Progenitor cell of endocrine pancreas (in vitro differentiated cells): ENCODE data around the gene SDCBP2. TPM values are rescaled to one million over a fixed set of nuclear protein-coding genes. Genes with fewer than 3 reads are reported as not detected.

Source experiments
- DNase-seq: peaks from one replicate; pipeline ENCODE4 v3.0.0; 2021; ENCODE audit warnings: low spot score; ENCODE audit not compliant: unreplicated experiment
- H3K27ac Mint-ChIP-seq: 2 replicates; pipeline ENCODE4 v1.8.0; 2021; ENCODE audit warnings: mild to moderate bottlenecking, moderate library complexity, mixed read lengths
- H3K27me3 Mint-ChIP-seq: 2 replicates; pipeline ENCODE4 v1.8.0; 2021; ENCODE audit warnings: mixed read lengths
- H3K36me3 Mint-ChIP-seq: 2 replicates; pipeline ENCODE4 v1.8.0; 2022; ENCODE audit warnings: mixed read lengths; ENCODE audit not compliant: insufficient read depth
- H3K4me1 Mint-ChIP-seq: 2 replicates; pipeline ENCODE4 v1.8.0; 2021; ENCODE audit warnings: low read depth, mixed read lengths
- H3K4me3 Mint-ChIP-seq: 2 replicates; pipeline ENCODE4 v1.8.0; 2021; ENCODE audit warnings: low read depth, mild to moderate bottlenecking, moderate library complexity, mixed read lengths
- H3K9me3 Mint-ChIP-seq: 2 replicates; pipeline ENCODE4 v1.8.0; 2021; ENCODE audit warnings: low read depth, mixed read lengths
- CTCF ChIP-seq: fragments of 200-600 bp; sonication (generic); IDR thresholded peaks from one replicate; pipeline ENCODE4 v1.5.0; 2021; ENCODE audit warnings: antibody characterized with exemption, mild to moderate bottlenecking; ENCODE audit not compliant: unreplicated experiment
- total RNA-seq: library from RNA; stranded (reverse); gene quantifications from 2 replicates; pipeline ENCODE4 v1.2.1, GENCODE V29; 2021

The SDCBP2 gene
- total RNA-seq, 1 donor from 2014 or later = 2.0 TPM

GRCh38 chr20:1297486-1297885 is 31.5 kb downstream of the SDCBP2 start:
- no peaks in the 10 kb centered on the region for H3K36me3 Mint-ChIP-seq
- no peak overlapping the region for H3K27ac Mint-ChIP-seq
- H3K4me3 Mint-ChIP-seq = no peak overlapping the region
- no peaks in the 10 kb centered on the region for H3K9me3 Mint-ChIP-seq
- DNase-seq = no peak
- TF ChIP-seq CTCF = no peak
- H3K4me1 Mint-ChIP-seq = no peaks in the 10 kb centered on the region
- H3K27me3 Mint-ChIP-seq = no peaks in the 10 kb centered on the region

DNA sequence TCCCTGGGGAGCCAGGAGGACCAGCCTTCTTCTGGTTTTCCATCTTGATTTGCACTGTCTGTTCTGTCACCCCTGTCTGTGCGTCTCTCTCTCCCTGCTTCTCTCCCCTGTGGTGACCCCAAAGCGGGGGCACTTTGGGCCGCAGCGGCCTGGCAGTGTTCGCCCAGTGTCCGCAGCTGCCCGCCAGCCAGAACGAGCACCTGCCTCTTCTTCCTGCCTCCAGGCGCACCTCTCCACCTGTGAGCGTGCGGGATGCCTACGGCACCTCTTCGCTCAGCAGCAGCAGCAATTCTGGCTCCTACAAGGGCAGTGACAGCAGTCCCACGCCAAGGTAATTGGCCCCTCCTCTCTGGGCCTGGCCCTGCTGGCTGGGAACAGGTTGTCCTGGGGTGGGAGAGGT is 32.0 kb downstream of the SDCBP2 start:
- H3K36me3 Mint-ChIP-seq = no peaks in the 10 kb centered on the region
- no peak overlapping the region for H3K4me3 Mint-ChIP-seq
- peaks cover 2% of the 10 kb centered on the region for H3K27me3 Mint-ChIP-seq
- H3K4me1 Mint-ChIP-seq = no peaks in the 10 kb centered on the region
- no peak for DNase-seq
- H3K9me3 Mint-ChIP-seq = no peaks in the 10 kb centered on the region
- no peak overlapping the region for H3K27ac Mint-ChIP-seq
- no peak for TF ChIP-seq CTCF

GRCh38 chr20:1296117-1296610 is 32.8 kb downstream of the SDCBP2 start:
- Mint-ChIP-seq H3K27me3 (peaks cover 3% of the 10 kb centered on the region), H3K4me1 (no peaks in the 10 kb centered on the region)

GRCh38 chr20:1295276-1295930 is 33.5 kb downstream of the SDCBP2 start:
- no peak for TF ChIP-seq CTCF
- peaks cover 3% of the 10 kb centered on the region for H3K27me3 Mint-ChIP-seq
- no peaks in the 10 kb centered on the region for H3K36me3 Mint-ChIP-seq
- no peak for DNase-seq
- H3K4me1 Mint-ChIP-seq = no peaks in the 10 kb centered on the region
- H3K4me3 Mint-ChIP-seq = no peak overlapping the region
- H3K27ac Mint-ChIP-seq = peak overlapping the region; percentile 45
- H3K9me3 Mint-ChIP-seq = no peaks in the 10 kb centered on the region

More at GRCh38 chr20:1296117-1296610, 32.8 kb downstream of the SDCBP2 start:
- H3K36me3 Mint-ChIP-seq = no peaks in the 10 kb centered on the region
- no peaks in the 10 kb centered on the region for H3K9me3 Mint-ChIP-seq
- TF ChIP-seq CTCF = no peak
- no peak overlapping the region for H3K27ac Mint-ChIP-seq
- no peak for DNase-seq
- no peak overlapping the region for H3K4me3 Mint-ChIP-seq

- Mint-ChIP-seq H3K27me3 (peaks cover 3% of the 10 kb centered on the region), H3K4me3 (no peak overlapping the region), H3K36me3 (no peaks in the 10 kb centered on the region), H3K4me1 (no peaks in the 10 kb centered on the region), H3K9me3 (no peaks in the 10 kb centered on the region), H3K27ac (no peak overlapping the region)
- no peak for TF ChIP-seq CTCF
- DNase-seq = no peak
These were observed 34.4 kb downstream of the SDCBP2 start for GRCh38 chr20:1294497-1294896.
